SHP77 treated with DMSO at 0.1 percent for 48 hours (cell line): ENCODE results near the gene KCTD19.
A peak's percentile ranks its signal among the peaks of the same experiment; 100 is the strongest.

Experiments used
- DNase-seq: peaks from one replicate; lab custom pipeline; 2025; lab: John Stamatoyannopoulos, UW

The KCTD19 gene

DNA sequence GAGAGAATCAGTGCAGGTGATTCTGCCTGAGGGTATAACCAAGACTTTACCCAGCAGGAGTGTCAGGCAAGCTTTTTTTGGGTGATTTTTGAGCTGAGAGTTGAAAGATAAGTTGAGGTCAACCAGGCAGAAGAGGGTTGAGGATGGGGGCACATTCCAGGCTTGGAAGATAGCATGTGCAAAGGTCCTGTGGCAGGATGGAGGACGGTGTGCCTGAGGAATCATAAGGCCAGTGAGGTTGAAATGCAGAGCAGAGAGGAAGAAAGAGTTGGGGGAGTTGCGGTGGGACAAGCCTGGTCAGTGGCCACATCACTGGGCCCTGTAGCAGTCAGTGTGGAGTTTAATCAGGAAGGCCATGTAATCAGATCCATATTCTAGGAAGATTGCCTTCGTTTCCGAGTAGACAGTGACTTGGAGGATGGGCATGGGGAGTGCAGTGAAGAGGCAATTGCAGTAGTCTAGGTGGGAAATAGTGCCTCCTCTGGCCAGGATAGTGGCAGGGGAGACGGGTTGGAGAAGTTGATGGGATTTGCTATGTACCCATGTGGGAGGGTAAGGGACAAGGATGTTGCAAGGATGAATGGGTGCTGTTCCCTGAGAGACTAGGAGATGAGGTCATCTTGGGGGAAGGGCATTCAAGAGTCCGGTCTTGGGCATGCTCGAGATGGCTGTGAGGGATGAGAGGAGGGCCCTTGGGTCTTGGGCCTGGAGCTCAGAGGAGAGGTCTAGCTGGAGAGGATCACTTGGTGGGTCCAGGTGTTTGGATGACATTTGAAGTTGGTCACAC lies 43.3 kb downstream of the KCTD19 start:
- no peak for DNase-seq

DNA sequence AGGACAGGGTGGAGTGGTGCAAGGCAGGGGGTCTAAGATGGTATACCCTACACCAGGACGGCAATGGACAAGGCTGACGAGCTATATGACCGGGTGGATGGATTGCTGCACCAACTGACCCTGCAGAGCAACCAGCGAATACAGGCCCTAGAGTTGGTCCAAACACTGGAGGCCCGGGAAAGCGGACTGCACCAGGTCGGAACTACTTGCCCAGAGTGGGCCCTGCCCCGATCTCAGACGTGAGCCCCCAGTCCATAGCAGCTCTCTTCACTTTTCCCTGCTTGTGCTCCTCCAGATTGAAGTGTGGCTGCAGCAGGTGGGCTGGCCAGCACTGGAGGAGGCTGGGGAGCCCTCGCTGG lies 44.1 kb downstream of the KCTD19 start:
- no peak for DNase-seq

DNA sequence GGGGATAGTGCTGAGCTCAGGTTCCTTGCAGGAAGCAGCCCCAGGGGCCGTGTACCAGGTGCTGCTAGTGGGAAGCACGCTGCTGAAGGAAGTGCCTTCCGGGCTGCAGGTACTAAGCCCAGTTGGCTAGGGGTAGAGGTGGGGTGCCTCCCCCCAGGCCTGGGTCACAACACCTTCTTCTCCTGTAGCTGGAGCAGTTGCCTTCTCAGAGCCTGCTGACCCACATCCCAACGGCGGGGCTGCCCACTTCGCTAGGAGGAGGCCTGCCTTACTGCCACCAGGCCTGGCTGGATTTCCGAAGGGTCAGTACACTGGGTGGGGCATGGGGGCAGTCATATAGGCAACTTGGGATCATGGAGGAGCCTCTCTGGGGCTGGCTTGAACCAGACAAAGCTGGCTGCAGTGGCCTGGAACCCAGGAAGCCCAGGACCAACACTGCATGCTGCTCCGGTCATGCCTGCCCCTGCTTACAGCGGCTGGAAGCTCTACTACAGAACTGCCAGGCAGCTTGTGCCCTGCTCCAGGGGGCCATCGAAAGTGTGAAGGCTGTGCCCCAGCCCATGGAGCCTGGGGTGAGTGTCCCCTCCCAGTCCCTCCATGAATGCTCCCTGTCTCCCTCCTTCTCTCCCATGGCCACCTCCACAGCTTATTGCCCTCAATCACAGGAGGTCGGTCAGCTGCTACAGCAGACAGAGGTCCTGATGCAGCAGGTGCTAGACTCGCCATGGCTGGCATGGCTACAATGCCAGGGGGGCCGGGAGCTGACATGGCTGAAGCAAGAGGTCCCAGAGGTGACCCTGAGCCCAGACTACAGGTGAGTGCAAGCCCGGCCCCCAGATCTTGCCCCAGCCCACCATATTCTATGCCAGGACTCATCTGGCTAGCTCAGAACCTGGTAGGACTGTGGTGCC lies 44.8 kb downstream of the KCTD19 start:
- no peak for DNase-seq

DNA sequence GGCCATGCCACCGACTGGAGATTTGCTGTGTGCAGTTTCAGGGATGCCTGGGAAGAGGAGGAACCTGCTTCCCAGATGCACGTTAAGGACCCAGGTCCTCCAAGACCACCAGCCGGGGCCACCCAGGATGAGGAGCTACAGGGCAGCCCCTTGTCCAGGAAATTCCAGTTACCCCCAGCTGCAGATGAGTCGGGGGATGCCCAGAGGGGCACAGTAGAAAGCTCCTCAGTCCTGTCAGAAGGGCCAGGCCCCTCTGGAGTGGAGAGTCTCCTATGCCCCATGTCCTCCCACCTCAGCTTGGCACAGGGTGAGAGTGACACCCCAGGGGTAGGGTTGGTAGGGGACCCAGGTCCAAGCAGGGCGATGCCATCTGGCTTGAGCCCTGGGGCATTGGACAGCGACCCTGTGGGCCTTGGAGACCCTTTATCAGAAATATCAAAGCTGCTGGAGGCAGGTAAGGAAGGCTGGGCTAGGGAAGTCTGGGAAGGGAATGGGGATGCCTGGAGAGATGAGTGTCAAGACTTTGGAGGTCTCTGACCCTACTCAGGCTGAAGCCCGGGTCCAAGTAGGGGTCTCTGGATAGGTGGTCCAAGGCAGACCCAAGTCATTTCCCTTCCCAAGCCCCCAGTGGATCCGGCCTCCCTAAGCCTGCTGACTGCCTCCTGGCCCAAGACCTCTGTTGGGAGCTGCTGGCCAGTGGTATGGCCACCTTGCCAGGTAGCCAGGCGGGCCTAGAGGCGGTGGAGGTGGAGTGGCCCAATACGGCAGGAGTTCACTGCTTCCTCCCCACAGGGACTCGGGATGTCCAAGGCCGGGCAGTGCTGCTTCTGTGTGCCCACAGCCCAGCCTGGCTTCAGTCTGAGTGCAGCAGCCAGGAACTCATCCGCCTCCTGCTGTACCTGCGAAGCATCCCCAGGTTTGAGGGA lies 46.2 kb downstream of the KCTD19 start:
- no peak for DNase-seq

DNA sequence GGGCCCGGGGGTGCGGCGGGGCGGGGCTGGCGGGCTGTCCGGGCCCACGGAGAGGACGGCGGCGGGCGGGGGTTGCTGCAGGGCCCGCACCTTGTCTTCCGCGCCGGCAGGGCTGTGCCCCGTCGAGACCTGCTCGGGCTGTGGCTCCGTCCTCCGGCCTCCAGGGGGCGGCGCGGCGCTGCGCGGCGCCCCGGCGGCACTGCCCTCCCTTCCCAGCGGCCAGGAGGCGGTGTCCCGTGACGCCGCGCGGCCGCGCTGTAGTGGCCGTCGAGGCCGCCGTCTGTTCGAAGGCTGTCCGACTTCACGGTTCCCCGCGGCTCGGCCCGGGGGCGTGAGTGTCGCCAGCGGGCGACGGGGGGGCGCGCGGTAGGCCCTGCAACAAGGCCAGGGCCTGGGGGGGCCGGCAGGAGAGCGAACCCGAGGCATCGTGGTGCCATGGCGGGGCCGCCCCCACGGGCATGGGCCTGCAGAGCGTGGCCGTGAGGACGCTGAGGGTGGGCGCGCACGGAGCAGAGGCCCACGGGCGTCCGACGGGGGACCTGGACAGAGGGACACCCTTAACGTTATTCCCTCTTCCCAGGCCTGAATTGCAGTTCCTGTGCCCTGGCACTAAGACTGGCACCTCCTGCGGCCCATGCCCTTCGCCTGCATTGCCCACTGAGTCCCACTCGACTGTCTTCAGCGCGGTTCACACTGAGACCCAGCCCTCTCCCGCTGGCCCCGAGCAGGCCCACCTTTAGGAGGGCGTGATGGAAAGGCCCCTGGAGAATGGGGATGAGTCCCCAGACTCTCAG lies 47.0 kb downstream of the KCTD19 start, which contains the start of gene PLEKHG4:
TSS of gene PLEKHG4 (plus strand) at position 237 of the 794 bp plus-strand sequence. CDS start at position 750, 513 bp downstream.
- peak; percentile 33 for DNase-seq

DNA sequence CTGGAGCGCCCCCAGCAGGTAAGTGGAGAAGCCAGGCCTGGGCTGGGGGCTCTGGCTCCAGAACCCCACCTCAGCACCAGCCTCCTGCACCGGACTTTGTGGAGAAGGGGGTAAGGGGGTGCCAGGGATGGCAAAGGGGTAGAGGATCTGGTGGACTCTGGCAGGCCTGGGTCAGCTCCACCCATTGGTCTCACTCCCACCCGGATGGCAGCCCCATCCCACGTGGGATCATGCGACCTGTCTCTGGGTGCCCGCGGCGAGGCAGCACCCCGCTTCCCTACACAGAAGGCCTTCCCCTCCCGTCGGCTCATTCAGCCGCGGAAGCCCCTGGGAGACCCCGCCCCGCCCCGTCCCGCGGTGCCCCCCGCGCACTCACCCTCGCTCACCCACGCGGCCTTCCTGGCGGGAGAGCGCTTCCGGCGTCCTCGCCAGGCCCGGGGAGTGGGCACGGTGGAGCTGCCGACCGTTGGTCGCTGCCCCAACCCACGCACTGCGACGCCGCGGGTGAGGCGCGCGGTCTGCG lies 47.7 kb downstream of the KCTD19 start:
- DNase-seq: no peak

DNA sequence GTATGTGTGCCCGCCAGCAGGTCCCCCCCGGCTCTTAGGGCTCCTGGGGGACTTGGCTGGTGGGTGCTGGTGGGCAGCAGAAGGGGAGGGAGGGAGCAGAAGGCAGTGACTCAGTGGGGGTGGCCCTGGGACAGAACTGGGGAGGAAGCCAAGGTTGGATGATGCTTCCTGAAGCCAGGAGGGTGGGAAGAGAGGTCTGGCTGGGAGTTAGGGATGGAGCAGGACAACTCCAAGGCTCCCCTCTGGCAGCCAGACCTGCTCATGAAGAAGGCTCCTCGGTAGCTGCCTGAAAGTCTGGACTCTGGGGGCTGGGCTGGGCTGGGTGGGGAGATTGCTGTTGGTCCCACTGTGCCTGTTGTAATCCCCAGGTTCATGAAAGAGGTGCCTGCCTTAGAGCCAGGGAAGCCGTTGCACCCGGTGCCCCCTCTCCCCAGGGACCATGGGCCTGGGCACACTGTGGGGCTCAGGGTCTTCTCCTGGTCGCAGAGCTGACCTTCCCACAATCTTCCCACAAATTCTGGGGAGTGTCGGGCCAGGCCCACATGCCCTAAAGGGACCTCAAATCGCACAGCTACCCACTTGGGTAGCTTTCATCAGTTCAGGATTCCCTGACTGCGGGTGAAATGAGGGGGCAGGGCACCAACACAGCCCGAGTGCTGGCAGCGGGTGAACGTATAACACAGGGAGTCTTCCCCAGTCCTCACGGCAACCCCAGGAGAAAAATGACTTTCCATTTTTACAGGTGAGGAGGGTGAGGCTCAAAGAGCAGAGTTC lies 48.4 kb downstream of the KCTD19 start:
- DNase-seq: no peak

DNA sequence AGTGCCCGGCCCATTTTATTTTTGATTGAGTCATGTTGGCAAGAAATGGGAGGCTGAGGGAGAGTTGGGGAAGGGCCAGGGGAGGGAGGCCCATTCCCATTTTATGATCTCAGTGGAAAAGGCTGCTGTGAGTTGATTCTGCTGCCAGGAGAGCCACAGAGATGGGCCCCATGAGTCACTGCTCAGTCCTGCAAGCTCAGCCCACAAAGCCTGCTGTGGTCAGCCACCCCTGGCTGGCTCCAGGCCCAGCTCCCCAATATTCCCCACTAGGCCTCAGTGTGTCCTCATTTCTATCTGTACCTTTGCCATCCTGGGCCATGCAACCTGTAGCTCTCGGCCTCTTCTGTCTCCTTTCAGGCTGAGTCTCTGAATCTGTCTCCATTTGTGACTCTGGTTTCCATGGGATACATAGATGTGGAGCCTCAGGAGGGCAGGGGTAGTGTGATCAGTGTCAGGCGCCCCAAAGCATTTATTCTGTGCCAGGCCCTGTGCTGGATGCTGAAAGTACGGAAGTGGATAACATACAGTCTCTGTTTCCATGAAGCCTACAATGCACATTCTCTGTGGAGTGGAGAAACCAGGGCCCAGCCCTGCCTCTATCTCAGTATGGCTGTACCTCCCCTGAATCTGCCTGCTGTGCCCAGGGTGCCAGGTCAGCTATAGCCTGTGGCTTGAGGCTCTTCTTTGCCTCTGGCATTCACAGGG lies 49.1 kb downstream of the KCTD19 start:
- no peak for DNase-seq

DNA sequence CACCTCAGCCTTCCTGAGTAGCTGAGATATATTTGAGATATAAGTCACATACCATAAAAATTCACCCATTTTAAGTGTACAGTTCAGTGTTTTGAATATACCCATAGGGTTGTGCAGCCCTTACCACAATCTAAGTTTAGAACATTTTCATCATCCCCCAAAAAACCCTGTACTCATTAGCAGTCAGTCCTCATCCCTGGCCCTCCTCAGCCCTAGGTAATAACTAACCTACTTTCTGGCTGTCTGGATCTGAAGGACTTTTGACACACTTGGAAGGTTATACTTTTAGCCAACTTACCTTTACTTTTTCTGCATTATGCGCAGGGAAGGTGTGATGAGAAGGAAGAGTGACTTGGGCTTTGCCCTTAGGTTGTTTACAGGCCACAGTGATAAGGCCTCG lies 51.2 kb downstream of the KCTD19 start:
- no peak for DNase-seq

DNA sequence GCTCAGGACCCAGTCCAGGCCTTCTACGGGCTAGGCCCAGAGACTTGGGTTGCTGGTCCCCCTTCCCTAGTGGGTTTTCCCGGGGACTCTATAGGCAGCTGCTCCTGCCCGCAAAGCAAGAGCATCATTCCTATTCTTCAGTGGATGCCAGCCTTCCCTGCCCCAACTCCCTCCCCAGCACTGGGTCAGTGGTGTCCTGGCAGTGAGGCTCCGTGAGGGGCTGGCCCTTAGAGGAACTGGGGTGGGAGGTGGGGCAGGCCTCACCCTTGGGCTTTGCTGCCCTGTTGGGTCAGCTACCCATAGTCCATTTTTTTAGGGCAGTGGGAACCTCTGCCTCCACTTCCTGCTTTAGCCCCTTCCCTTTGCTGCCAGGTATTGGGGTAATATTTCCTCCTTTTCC lies 55.1 kb downstream of the KCTD19 start:
- DNase-seq: no peak

DNA sequence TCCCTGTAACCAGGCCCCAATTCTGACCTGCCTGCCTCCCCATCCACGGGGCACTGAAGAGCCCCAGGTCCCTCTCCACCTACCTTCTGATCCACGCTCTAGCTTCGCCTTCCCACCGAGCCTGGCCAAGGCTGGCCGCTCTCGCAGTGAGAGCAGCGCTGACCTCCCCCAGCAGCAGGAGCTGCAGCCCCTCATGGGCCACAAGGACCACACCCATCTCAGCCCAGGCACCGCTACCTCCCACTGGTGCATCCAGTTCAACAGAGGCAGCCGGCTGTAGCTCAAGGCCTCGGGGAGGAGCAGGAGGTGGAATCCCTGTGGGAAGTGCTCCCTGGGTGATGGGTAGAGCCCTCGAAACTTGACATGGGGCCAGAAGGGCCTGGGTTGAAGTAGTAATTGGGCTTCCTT lies 55.6 kb downstream of the KCTD19 start:
- DNase-seq: no peak

DNA sequence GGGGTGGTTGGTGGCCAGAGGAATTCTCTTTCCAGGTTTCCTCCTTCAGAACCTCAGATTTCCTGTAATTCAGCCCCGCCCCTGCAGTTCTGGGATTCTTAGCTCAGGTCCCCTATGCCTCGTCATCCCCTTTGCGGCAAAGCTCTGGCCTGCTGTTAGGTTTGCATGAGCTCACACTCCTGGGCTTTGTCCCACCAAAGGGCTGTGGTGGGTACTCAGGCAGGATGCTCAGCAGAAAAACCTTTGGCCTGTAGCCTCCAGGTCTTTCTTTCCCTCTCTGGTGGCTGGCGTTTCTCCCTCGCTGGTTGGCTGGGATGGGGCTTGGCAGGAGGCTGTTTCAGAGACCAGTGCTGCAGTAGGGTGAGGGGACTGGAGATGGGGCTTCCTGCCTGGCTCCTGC lies 56.8 kb downstream of the KCTD19 start:
- no peak for DNase-seq

DNA sequence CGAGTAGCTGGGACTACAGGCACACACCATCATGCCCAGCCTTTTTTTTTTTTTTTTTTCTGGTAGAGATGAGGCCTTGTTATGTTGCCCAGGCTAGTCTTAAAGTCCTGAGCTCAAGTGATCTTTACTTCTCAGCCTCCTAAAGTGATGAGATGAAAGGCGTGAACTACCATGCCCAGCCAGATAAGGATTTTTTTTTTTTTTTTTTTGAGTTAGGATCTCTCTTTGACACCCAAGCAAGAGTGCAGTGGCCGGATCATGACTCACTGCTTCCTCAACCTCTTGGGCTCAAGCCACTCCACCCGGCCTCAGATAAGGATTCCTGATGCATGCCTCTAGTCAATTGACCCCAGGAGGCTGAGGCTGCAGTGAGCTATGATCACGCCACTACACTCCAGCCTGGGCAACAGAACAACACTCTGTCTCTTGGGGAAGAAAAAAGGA lies 58.4 kb downstream of the KCTD19 start:
- no peak for DNase-seq

DNA sequence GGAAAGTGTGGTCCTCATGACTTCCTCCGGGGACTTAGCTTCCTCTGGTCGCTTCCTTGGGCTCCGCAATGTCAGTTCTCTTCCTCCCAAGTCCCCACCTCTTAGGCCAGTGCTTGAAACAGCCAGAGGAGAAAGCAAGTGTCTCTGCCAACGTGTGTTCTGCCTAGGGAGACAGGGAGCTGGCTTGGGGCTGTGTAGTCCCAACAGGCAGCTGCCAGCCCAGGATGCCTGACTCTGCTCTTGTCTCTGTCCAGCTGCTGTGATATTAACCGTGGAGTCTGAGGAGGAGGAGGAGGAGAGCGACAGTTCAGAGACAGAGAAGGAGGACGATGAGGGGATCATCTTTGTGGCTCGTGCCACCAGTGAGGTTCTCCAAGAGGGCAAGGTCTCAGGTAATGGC lies 60.7 kb downstream of the KCTD19 start:
- DNase-seq: no peak

DNA sequence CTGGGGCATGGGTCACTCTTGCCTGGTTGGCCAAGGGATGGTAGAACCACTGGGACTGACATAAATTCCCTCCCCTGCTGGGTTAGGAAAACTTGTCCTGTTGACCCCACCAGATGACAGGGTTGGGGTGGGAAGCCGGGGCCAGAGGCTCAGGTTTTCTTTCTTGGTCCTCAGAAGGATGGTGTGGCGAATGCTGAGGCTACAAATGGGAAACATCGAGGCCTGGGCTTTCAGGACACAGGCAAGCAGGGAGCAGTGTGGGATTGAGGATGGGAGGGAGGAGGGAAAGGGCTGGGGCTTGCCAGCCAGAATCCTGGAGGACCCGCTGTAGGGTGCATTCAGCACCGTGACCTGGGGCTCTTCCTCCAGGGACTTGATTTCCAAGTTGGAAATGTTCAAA lies 61.7 kb downstream of the KCTD19 start:
- no peak for DNase-seq

DNA sequence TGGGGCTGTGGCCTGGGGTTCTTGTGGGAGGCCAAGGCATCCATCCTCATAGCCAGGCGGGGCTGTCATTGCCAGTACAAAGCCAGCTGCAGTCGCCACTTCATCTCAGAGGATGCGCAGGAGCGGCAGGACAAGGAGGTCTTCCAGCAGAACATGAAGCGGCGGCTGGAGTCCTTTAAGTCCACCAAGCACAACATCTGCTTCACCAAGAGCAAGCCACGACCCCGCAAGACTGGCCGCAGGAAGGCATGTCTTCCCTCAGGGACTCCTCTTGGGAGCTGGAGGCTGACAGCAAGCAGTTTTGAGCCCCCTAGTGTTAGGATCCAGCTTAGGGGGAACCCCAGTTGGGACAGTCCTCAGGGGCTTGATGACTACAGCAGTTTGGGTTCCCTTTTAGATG lies 62.3 kb downstream of the KCTD19 start:
- no peak for DNase-seq

DNA sequence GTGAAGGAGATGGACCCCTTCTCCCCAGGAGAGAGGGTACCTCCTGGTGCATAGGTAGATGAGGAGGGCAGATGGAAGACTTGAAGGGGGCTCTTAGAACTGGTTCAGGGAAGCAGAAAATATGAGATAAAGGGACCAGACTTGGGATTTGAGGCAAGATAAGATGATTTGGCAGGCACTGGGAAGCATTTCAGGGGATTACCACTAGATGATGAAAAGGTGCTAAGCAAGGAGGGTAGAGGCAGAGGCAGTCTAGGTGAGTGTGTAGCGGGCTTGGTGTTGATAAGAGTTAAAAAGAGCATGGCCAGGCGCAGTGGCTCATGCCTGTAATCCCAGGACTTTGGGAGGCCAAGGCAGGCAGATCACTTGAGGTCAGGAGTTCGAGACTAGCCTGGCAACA lies 63.3 kb downstream of the KCTD19 start:
- no peak for DNase-seq

DNA sequence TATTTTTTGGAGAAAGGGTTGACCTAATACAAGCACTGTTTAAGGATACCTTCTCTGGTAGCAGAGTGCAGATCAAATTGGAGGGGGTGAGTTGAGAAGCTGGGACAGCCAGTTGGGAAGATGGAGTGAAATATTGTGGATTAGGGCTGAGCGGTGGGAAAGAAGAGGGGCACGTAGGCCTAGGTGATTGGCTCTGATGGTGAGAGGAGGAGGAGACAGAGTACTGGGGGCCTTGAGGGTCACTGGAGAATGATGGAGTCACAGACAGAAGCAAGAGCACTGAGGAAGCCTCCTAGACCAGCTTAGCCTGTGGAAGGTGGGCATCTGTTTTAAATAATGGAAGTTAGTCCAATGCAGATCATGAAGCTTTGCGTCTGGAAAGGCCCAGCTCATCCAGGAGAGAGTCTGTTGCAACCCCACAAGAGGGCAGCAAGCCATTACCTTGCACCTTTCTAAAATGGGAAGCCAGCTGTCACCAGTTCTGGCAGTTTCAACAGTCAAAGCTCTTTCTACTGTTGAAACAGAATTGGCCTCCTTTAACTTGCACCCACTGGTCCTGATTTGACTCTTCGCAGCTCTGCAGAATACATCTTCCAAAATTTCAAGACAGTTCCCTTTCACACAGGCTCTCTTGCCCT lies 66.0 kb downstream of the KCTD19 start:
- DNase-seq: peak; percentile 31

DNA sequence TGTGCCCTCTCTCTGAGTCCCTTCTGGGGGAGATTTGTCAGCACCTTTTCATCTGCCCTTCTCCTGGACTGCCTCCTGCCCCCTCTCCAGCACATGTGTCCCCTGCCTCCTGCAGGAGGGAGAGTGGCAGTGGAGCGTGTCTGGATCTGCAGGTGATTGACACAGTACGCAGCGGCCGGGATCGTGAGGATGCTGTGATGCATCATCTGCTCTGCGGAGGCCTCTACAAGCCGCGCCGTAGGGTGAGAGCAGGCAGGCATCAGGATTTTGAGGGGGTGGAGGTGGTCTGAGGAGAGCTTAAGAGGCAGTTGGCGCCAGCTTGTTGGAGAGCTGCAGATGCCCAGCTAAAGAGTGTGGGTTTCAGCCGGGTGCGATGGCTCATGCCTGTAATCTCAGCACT lies 66.8 kb downstream of the KCTD19 start:
- no peak for DNase-seq
